ENCODE data around the gene HS6ST2. TPM values are rescaled to one million over a fixed set of nuclear protein-coding genes. Genes with fewer than 3 reads are reported as not detected.

HS6ST2 gene
- total RNA-seq, 1 experiment from 2014 or later, result 8.1 TPM

DNA sequence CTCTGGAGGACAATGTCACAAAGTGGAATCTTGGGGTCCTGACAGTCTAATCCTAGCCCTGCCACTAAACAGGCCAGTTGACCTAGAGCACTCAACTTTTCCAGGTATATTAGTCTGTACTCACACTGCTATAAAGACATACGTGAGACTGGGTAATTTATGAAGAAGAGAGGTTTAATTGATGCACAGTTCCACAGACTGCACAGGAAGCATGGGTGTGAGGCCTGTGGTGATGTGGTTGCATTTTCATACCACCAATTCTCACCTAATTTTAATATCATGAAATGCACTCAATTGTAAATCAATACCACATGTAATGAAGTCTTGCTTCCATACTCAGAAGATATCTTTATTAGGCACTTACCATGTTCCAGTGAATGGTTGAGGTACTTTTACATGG lies 192.0 kb downstream of the HS6ST2 start (continued):
- TF ChIP-seq, protein P1, sequence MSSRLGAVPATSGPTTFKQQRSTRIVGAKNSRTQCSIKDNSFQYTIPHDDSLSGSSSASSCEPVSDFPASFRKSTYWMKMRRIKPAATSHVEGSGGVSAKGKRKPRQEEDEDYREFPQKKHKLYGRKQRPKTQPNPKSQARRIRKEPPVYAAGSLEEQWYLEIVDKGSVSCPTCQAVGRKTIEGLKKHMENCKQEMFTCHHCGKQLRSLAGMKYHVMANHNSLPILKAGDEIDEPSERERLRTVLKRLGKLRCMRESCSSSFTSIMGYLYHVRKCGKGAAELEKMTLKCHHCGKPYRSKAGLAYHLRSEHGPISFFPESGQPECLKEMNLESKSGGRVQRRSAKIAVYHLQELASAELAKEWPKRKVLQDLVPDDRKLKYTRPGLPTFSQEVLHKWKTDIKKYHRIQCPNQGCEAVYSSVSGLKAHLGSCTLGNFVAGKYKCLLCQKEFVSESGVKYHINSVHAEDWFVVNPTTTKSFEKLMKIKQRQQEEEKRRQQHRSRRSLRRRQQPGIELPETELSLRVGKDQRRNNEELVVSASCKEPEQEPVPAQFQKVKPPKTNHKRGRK (CRISPR knock-in tag; IDR thresholded peaks at IDR 0.05; ENCODE audit: borderline replicate concordance), result no peak
- no peak for TF ChIP-seq SMAD3 (CRISPR knock-in tag; IDR thresholded peaks at IDR 0.05; ENCODE audit: borderline replicate concordance)
- TF ChIP-seq TP53 (CRISPR knock-in tag; IDR thresholded peaks at IDR 0.05), result no peak
- TF ChIP-seq NFATC4 (CRISPR knock-in tag; IDR thresholded peaks at IDR 0.05), result no peak

DNA sequence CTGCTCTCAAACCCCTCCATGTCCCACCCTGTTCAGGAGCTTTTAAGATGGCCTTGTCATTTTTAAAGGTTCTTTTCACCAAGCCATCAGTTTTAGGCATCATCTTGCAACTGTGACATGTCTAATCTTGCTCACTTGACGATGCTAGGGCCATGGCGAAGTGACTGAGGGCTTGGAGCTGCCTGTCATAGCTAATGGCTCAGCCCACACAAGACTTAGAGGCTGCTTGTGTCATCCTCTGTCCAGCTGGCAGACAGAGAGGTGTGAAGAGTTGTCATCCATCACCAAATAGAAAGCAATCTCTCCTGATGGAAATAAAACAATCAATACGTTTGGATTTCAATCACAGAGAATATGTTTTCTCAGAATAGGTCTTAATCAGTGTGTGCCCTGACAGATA lies 194.9 kb downstream of the HS6ST2 start:
- no peak for TF ChIP-seq SMAD4 (CRISPR knock-in tag; IDR thresholded peaks at IDR 0.05)
- no peak for TF ChIP-seq GTF2I (CRISPR knock-in tag; conservative IDR thresholded peaks at IDR 0.05)
- TF ChIP-seq FOXK1 (CRISPR knock-in tag; IDR thresholded peaks at IDR 0.05), result no peak
- TF ChIP-seq ZNF317 (CRISPR knock-in tag; IDR thresholded peaks at IDR 0.05; ENCODE audit: borderline replicate concordance, low read depth), result no peak
- TF ChIP-seq, protein P2, sequence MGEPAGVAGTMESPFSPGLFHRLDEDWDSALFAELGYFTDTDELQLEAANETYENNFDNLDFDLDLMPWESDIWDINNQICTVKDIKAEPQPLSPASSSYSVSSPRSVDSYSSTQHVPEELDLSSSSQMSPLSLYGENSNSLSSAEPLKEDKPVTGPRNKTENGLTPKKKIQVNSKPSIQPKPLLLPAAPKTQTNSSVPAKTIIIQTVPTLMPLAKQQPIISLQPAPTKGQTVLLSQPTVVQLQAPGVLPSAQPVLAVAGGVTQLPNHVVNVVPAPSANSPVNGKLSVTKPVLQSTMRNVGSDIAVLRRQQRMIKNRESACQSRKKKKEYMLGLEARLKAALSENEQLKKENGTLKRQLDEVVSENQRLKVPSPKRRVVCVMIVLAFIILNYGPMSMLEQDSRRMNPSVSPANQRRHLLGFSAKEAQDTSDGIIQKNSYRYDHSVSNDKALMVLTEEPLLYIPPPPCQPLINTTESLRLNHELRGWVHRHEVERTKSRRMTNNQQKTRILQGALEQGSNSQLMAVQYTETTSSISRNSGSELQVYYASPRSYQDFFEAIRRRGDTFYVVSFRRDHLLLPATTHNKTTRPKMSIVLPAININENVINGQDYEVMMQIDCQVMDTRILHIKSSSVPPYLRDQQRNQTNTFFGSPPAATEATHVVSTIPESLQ (CRISPR knock-in tag; IDR thresholded peaks at IDR 0.05), result no peak
- ATAC-seq (no peak), DNase-seq (ENCODE audit: low spot score) (no peak)
- Mint-ChIP-seq H3K27ac (no peak overlapping the region), H3K27me3 (ENCODE audit: low read depth) (no peaks in the 10 kb centered on the region), H3K4me1 (peaks cover 23% of the 10 kb centered on the region), H3K9me3 (no peaks in the 10 kb centered on the region), H3K36me3 (no peaks in the 10 kb centered on the region), H3K4me3 (no peak overlapping the region)
- CTCF ChIA-PET, result no interaction called here
- POLR2A ChIA-PET, result no interaction called here

DNA sequence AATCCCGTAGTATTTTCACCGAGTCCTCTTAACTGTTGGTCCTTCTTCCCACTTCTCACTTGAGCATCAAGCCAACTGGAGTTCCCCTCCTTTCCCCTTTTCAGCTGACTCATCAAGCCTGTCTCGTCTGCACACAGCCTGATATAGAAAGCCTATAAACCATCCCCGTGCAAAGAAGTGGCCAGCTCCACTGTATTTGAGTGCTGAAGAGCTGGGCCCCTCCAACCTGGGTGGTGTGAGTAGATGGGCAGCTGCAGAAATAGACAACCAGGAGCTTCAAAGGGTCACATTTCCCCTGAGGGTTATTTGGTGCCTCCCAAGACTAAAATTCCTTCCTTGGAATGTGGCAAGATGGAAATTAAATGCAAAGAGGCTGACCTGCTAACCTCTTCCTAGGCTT lies 199.7 kb downstream of the HS6ST2 start:
- Mint-ChIP-seq H3K27me3 (ENCODE audit: low read depth) (no peaks in the 10 kb centered on the region; the same call in none of the 2 replicates), H3K4me3 (peak overlapping the region; percentile 48; the same call in 1 of the 2 replicates), H3K4me1 (peaks cover 34% of the 10 kb centered on the region), H3K36me3 (no peaks in the 10 kb centered on the region), H3K27ac (peak overlapping the region; percentile 87), H3K9me3 (no peaks in the 10 kb centered on the region)
- DNase-seq (ENCODE audit: low spot score) (no peak), ATAC-seq (peak; percentile 66)
- CTCF ChIA-PET, result interaction anchor here (0.5 kb wide), 1 partner anchor 8 kb away, joined by 3 read pairs; no protein-coding TSS in a partner anchor
- POLR2A ChIA-PET, result no interaction called here
- TF ChIP-seq SMAD3 (CRISPR knock-in tag; IDR thresholded peaks at IDR 0.05; ENCODE audit: borderline replicate concordance) (no peak), ZNF396 (CRISPR knock-in tag; IDR thresholded peaks at IDR 0.05; ENCODE audit: borderline replicate concordance) (no peak), FOXK1 (CRISPR knock-in tag; IDR thresholded peaks at IDR 0.05) (no peak), OVOL2 (CRISPR knock-in tag; IDR thresholded peaks at IDR 0.05; ENCODE audit: borderline replicate concordance) (no peak)
- TF ChIP-seq, protein P3, sequence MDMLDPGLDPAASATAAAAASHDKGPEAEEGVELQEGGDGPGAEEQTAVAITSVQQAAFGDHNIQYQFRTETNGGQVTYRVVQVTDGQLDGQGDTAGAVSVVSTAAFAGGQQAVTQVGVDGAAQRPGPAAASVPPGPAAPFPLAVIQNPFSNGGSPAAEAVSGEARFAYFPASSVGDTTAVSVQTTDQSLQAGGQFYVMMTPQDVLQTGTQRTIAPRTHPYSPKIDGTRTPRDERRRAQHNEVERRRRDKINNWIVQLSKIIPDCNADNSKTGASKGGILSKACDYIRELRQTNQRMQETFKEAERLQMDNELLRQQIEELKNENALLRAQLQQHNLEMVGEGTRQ (CRISPR knock-in tag; IDR thresholded peaks at IDR 0.05), result no peak
- TF ChIP-seq, protein P1 (CRISPR knock-in tag; IDR thresholded peaks at IDR 0.05; ENCODE audit: borderline replicate concordance), result no peak
- TF ChIP-seq, protein P4, sequence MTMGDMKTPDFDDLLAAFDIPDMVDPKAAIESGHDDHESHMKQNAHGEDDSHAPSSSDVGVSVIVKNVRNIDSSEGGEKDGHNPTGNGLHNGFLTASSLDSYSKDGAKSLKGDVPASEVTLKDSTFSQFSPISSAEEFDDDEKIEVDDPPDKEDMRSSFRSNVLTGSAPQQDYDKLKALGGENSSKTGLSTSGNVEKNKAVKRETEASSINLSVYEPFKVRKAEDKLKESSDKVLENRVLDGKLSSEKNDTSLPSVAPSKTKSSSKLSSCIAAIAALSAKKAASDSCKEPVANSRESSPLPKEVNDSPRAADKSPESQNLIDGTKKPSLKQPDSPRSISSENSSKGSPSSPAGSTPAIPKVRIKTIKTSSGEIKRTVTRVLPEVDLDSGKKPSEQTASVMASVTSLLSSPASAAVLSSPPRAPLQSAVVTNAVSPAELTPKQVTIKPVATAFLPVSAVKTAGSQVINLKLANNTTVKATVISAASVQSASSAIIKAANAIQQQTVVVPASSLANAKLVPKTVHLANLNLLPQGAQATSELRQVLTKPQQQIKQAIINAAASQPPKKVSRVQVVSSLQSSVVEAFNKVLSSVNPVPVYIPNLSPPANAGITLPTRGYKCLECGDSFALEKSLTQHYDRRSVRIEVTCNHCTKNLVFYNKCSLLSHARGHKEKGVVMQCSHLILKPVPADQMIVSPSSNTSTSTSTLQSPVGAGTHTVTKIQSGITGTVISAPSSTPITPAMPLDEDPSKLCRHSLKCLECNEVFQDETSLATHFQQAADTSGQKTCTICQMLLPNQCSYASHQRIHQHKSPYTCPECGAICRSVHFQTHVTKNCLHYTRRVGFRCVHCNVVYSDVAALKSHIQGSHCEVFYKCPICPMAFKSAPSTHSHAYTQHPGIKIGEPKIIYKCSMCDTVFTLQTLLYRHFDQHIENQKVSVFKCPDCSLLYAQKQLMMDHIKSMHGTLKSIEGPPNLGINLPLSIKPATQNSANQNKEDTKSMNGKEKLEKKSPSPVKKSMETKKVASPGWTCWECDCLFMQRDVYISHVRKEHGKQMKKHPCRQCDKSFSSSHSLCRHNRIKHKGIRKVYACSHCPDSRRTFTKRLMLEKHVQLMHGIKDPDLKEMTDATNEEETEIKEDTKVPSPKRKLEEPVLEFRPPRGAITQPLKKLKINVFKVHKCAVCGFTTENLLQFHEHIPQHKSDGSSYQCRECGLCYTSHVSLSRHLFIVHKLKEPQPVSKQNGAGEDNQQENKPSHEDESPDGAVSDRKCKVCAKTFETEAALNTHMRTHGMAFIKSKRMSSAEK (CRISPR knock-in tag; IDR thresholded peaks at IDR 0.05; ENCODE audit: borderline replicate concordance), result no peak
- TF ChIP-seq, protein P5, sequence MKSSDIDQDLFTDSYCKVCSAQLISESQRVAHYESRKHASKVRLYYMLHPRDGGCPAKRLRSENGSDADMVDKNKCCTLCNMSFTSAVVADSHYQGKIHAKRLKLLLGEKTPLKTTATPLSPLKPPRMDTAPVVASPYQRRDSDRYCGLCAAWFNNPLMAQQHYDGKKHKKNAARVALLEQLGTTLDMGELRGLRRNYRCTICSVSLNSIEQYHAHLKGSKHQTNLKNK (CRISPR knock-in tag; IDR thresholded peaks at IDR 0.05), result no peak
- TF ChIP-seq, protein P6, sequence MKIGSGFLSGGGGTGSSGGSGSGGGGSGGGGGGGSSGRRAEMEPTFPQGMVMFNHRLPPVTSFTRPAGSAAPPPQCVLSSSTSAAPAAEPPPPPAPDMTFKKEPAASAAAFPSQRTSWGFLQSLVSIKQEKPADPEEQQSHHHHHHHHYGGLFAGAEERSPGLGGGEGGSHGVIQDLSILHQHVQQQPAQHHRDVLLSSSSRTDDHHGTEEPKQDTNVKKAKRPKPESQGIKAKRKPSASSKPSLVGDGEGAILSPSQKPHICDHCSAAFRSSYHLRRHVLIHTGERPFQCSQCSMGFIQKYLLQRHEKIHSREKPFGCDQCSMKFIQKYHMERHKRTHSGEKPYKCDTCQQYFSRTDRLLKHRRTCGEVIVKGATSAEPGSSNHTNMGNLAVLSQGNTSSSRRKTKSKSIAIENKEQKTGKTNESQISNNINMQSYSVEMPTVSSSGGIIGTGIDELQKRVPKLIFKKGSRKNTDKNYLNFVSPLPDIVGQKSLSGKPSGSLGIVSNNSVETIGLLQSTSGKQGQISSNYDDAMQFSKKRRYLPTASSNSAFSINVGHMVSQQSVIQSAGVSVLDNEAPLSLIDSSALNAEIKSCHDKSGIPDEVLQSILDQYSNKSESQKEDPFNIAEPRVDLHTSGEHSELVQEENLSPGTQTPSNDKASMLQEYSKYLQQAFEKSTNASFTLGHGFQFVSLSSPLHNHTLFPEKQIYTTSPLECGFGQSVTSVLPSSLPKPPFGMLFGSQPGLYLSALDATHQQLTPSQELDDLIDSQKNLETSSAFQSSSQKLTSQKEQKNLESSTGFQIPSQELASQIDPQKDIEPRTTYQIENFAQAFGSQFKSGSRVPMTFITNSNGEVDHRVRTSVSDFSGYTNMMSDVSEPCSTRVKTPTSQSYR (CRISPR knock-in tag; IDR thresholded peaks at IDR 0.05), result no peak

Data from WTC11 (cell line).